Immature natural killer cell (primary cell): ENCODE data around the gene USB1. TPM values are rescaled to one million over a fixed set of nuclear protein-coding genes. Genes with fewer than 3 reads are reported as not detected.

Source experiments
- DNase-seq, 3 donors: peaks; one replicate each; pipeline ENCODE4 v3.0.0; 2022; ENCODE audit warnings: mixed read lengths in 1 of 3
- H3K27ac Mint-ChIP-seq, 6 donors: one replicate each; pipeline ENCODE4 v1.8.0; 2020; ENCODE audit warnings: mixed read lengths in 6 of 6, mild to moderate bottlenecking in 5 of 6, inconsistent platforms in 4 of 6, moderate library complexity in 3 of 6
- H3K27me3 Mint-ChIP-seq, 3 donors: one replicate each; pipeline ENCODE4 v1.8.0; 2020 to 2021; ENCODE audit warnings: low read depth in 3 of 3, mild to moderate bottlenecking in 3 of 3, mixed read lengths in 3 of 3, moderate library complexity in 3 of 3, inconsistent platforms in 1 of 3
- H3K36me3 Mint-ChIP-seq, 3 donors: one replicate each; pipeline ENCODE4 v1.8.0; 2020; ENCODE audit warnings: mixed read lengths in 3 of 3, inconsistent platforms in 2 of 3, mild to moderate bottlenecking in 2 of 3
- H3K4me1 Mint-ChIP-seq, 2 donors: one replicate each; pipeline ENCODE4 v1.8.0; 2020; ENCODE audit warnings: inconsistent platforms in 2 of 2, mild to moderate bottlenecking in 2 of 2, mixed read lengths in 2 of 2, moderate library complexity in 1 of 2
- H3K4me3 Mint-ChIP-seq, 5 donors: one replicate each; pipeline ENCODE4 v1.8.0; 2020; ENCODE audit warnings: mild to moderate bottlenecking in 5 of 5, mixed read lengths in 5 of 5, inconsistent platforms in 3 of 5, moderate library complexity in 3 of 5
- H3K9me3 Mint-ChIP-seq, 6 donors: one replicate each; pipeline ENCODE4 v1.8.0; 2020; ENCODE audit warnings: mild to moderate bottlenecking in 6 of 6, mixed read lengths in 6 of 6, inconsistent platforms in 4 of 6, moderate library complexity in 3 of 6
- polyA plus RNA-seq, 3 donors: library from polyadenylated mRNA; unstranded; fragments of 300-500 nt; fragmentation: Illumina TruSeq; gene quantifications; one replicate each; pipeline ENCODE4 v1.2.3, GENCODE V29; 2021

Gene USB1
- polyA plus RNA-seq, 3 donors from 2014 or later: 43.3 to 104 (median 88.7) TPM

- DNase-seq: no peak
- Mint-ChIP-seq H3K27me3 (peaks cover 0 to 5% (median 4%) of the 10 kb centered on the region in 3 donors), H3K9me3 (no peaks in the 10 kb centered on the region), H3K27ac (no peak overlapping the region), H3K4me1 (peaks cover 0 to 2% of the 10 kb centered on the region in 2 donors), H3K36me3 (no peaks in the 10 kb centered on the region), H3K4me3 (no peak overlapping the region)
Observed at GRCh38 chr16:58030136-58030840, 29.1 kb downstream of the USB1 start.

GRCh38 chr16:58031016-58031800, 30.0 kb downstream of the USB1 start:
- no peak overlapping the region for H3K27ac Mint-ChIP-seq
- H3K4me3 Mint-ChIP-seq: no peak overlapping the region
- peaks cover 0 to 5% (median 4%) of the 10 kb centered on the region in 3 donors for H3K27me3 Mint-ChIP-seq
- H3K36me3 Mint-ChIP-seq: no peaks in the 10 kb centered on the region
- no peaks in the 10 kb centered on the region for H3K9me3 Mint-ChIP-seq
- no peak for DNase-seq
- H3K4me1 Mint-ChIP-seq: peaks cover 0 to 2% of the 10 kb centered on the region in 2 donors

GRCh38 chr16:58032710-58033293, 31.6 kb downstream of the USB1 start:
- Mint-ChIP-seq H3K4me1 (peaks cover 0 to 2% of the 10 kb centered on the region in 2 donors), H3K4me3 (no peak overlapping the region)

GRCh38 chr16:58034128-58034685, 33.0 kb downstream of the USB1 start:
- no peak overlapping the region for H3K4me3 Mint-ChIP-seq
- no peaks in the 10 kb centered on the region for H3K9me3 Mint-ChIP-seq
- peak overlapping the region in 1 of 6 donors; percentile 34 for H3K27ac Mint-ChIP-seq
- H3K4me1 Mint-ChIP-seq: no peaks in the 10 kb centered on the region
- no peak for DNase-seq
- H3K36me3 Mint-ChIP-seq: no peaks in the 10 kb centered on the region
- peaks cover 0 to 2% (median 2%) of the 10 kb centered on the region in 3 donors for H3K27me3 Mint-ChIP-seq

More at GRCh38 chr16:58032710-58033293, 31.6 kb downstream of the USB1 start:
- H3K27me3 Mint-ChIP-seq: peaks cover 0 to 5% (median 2%) of the 10 kb centered on the region in 3 donors
- H3K9me3 Mint-ChIP-seq: no peaks in the 10 kb centered on the region
- DNase-seq: no peak
- H3K27ac Mint-ChIP-seq: no peak overlapping the region
- H3K36me3 Mint-ChIP-seq: no peaks in the 10 kb centered on the region

- Mint-ChIP-seq H3K27me3 (peaks cover 0 to 1% (median 0%) of the 10 kb centered on the region in 3 donors), H3K36me3 (no peaks in the 10 kb centered on the region), H3K4me1 (no peaks in the 10 kb centered on the region)
Observed at GRCh38 chr16:58034774-58035173, 33.6 kb downstream of the USB1 start.

GRCh38 chr16:58035356-58036170, 34.4 kb downstream of the USB1 start:
- no peak for DNase-seq
- Mint-ChIP-seq H3K4me1 (no peaks in the 10 kb centered on the region), H3K9me3 (no peaks in the 10 kb centered on the region), H3K27me3 (no peaks in the 10 kb centered on the region), H3K36me3 (no peaks in the 10 kb centered on the region), H3K27ac (no peak overlapping the region), H3K4me3 (no peak overlapping the region)

More at GRCh38 chr16:58034774-58035173, 33.6 kb downstream of the USB1 start:
- Mint-ChIP-seq H3K4me3 (no peak overlapping the region), H3K27ac (peak overlapping the region in 1 of 6 donors; percentile 34), H3K9me3 (no peaks in the 10 kb centered on the region)
- no peak for DNase-seq

- Mint-ChIP-seq H3K4me1 (no peaks in the 10 kb centered on the region), H3K27ac (no peak overlapping the region), H3K36me3 (no peaks in the 10 kb centered on the region), H3K4me3 (no peak overlapping the region), H3K9me3 (no peaks in the 10 kb centered on the region), H3K27me3 (no peaks in the 10 kb centered on the region)
- no peak for DNase-seq
Observed at GRCh38 chr16:58036943-58037342, 35.7 kb downstream of the USB1 start.

- peak overlapping the region in 1 of 6 donors; percentile 28 for H3K27ac Mint-ChIP-seq
- no peaks in the 10 kb centered on the region for H3K4me1 Mint-ChIP-seq
- H3K27me3 Mint-ChIP-seq: no peaks in the 10 kb centered on the region
- no peak for DNase-seq
- H3K36me3 Mint-ChIP-seq: no peaks in the 10 kb centered on the region
- H3K9me3 Mint-ChIP-seq: no peaks in the 10 kb centered on the region
- no peak overlapping the region for H3K4me3 Mint-ChIP-seq
Observed at GRCh38 chr16:58037365-58038057, 36.3 kb downstream of the USB1 start.

GRCh38 chr16:58038219-58038641, 37.0 kb downstream of the USB1 start:
- Mint-ChIP-seq H3K27ac (no peak overlapping the region), H3K27me3 (no peaks in the 10 kb centered on the region), H3K9me3 (no peaks in the 10 kb centered on the region), H3K36me3 (no peaks in the 10 kb centered on the region), H3K4me3 (no peak overlapping the region), H3K4me1 (no peaks in the 10 kb centered on the region)
- DNase-seq: no peak

- Mint-ChIP-seq H3K9me3 (no peaks in the 10 kb centered on the region), H3K27me3 (no peaks in the 10 kb centered on the region), H3K36me3 (no peaks in the 10 kb centered on the region), H3K4me1 (no peaks in the 10 kb centered on the region), H3K4me3 (no peak overlapping the region), H3K27ac (no peak overlapping the region)
- no peak for DNase-seq
Observed at GRCh38 chr16:58039829-58040495, 38.8 kb downstream of the USB1 start.

- Mint-ChIP-seq H3K36me3 (no peaks in the 10 kb centered on the region), H3K9me3 (no peaks in the 10 kb centered on the region), H3K27ac (no peak overlapping the region), H3K4me1 (no peaks in the 10 kb centered on the region), H3K4me3 (no peak overlapping the region), H3K27me3 (no peaks in the 10 kb centered on the region)
- DNase-seq: no peak
Observed at GRCh38 chr16:58040496-58040846, 39.3 kb downstream of the USB1 start.

- no peak overlapping the region for H3K27ac Mint-ChIP-seq
- DNase-seq: no peak
Observed at GRCh38 chr16:58040945-58041627, 39.9 kb downstream of the USB1 start.

More at GRCh38 chr16:58040945-58041627, 39.9 kb downstream of the USB1 start:
- Mint-ChIP-seq H3K27me3 (no peaks in the 10 kb centered on the region), H3K9me3 (no peaks in the 10 kb centered on the region), H3K4me3 (no peak overlapping the region), H3K36me3 (no peaks in the 10 kb centered on the region), H3K4me1 (no peaks in the 10 kb centered on the region)
